HEK293 (cell line): ENCODE data around the gene IL23A.

Experiments used
- GLI4 ChIP-seq: fragments of 450-650 bp; formaldehyde crosslinking; IDR thresholded peaks from 2 replicates; pipeline ENCODE4 v1.5.1; 2016; ENCODE audit warnings: missing biosample characterization, missing genetic modification characterization
- GLIS2 ChIP-seq: fragments of 450-650 bp; formaldehyde crosslinking; IDR thresholded peaks from 2 replicates; pipeline ENCODE4 v1.5.1; 2016; ENCODE audit warnings: missing biosample characterization, missing genetic modification characterization
- KLF10 ChIP-seq: fragments of 450-650 bp; IDR thresholded peaks from 2 replicates; pipeline ENCODE4 v1.5.1; 2018; ENCODE audit warnings: missing biosample characterization, mild to moderate bottlenecking, missing genetic modification characterization
- KLF16 ChIP-seq: fragments of 450-650 bp; formaldehyde crosslinking; IDR thresholded peaks from 2 replicates; pipeline ENCODE4 v1.5.1; 2017; ENCODE audit warnings: missing biosample characterization, missing genetic modification characterization
- MYNN ChIP-seq: fragments of 450-650 bp; formaldehyde crosslinking; IDR thresholded peaks from 2 replicates; pipeline ENCODE4 v1.5.1; 2016; ENCODE audit warnings: missing biosample characterization, missing genetic modification characterization, borderline replicate concordance
- MZF1 ChIP-seq: fragments of 450-650 bp; formaldehyde crosslinking; IDR thresholded peaks from 2 replicates; pipeline ENCODE4 v1.5.1; 2017; ENCODE audit warnings: missing biosample characterization, missing genetic modification characterization, borderline replicate concordance
- PRDM1 ChIP-seq: fragments of 450-650 bp; formaldehyde crosslinking; IDR thresholded peaks from 2 replicates; pipeline ENCODE4; 2016; ENCODE audit warnings: missing biosample characterization, missing genetic modification characterization
- SP2 ChIP-seq: fragments of 450-650 bp; formaldehyde crosslinking; IDR thresholded peaks from 2 replicates; pipeline ENCODE4 v1.5.1; 2016; ENCODE audit warnings: missing biosample characterization, missing genetic modification characterization
- SP7 ChIP-seq: fragments of 450-650 bp; formaldehyde crosslinking; IDR thresholded peaks from 2 replicates; pipeline ENCODE4 v1.5.1; 2016; ENCODE audit warnings: missing biosample characterization, missing genetic modification characterization
- ZBTB10 ChIP-seq: fragments of 450-650 bp; formaldehyde crosslinking; IDR thresholded peaks from 2 replicates; pipeline ENCODE4 v1.5.1; 2016; ENCODE audit warnings: missing biosample characterization, missing genetic modification characterization
- ZBTB11 ChIP-seq: fragments of 450-650 bp; formaldehyde crosslinking; conservative IDR thresholded peaks from 2 replicates; pipeline ENCODE4 v1.5.1; 2016; ENCODE audit warnings: low read depth, missing biosample characterization, missing genetic modification characterization
- ZBTB21 ChIP-seq: fragments of 450-650 bp; formaldehyde crosslinking; IDR thresholded peaks from 2 replicates; pipeline ENCODE4 v1.5.1; 2017; ENCODE audit warnings: missing biosample characterization, missing genetic modification characterization
- ZEB2 ChIP-seq: fragments of 450-650 bp; formaldehyde crosslinking; IDR thresholded peaks from 2 replicates; pipeline ENCODE4 v1.5.1; 2016; ENCODE audit warnings: missing biosample characterization, missing genetic modification characterization
- ZFP37 ChIP-seq: fragments of 450-650 bp; formaldehyde crosslinking; IDR thresholded peaks from 2 replicates; pipeline ENCODE4 v1.5.1; 2016; ENCODE audit warnings: missing biosample characterization, missing genetic modification characterization
- ZNF10 ChIP-seq: fragments of 450-650 bp; formaldehyde crosslinking; IDR thresholded peaks from 2 replicates; pipeline ENCODE4 v1.5.1; 2017; ENCODE audit warnings: missing biosample characterization, missing genetic modification characterization
- ZNF132 ChIP-seq: fragments of 450-650 bp; formaldehyde crosslinking; IDR thresholded peaks from 2 replicates; pipeline ENCODE4 v1.5.1; 2017; ENCODE audit warnings: missing biosample characterization, missing genetic modification characterization, borderline replicate concordance
- ZNF138 ChIP-seq: fragments of 450-650 bp; formaldehyde crosslinking; IDR thresholded peaks from 2 replicates; pipeline ENCODE4 v1.5.1; 2016; ENCODE audit warnings: missing biosample characterization, missing genetic modification characterization, borderline replicate concordance
- ZNF174 ChIP-seq: fragments of 450-650 bp; formaldehyde crosslinking; IDR thresholded peaks from 2 replicates; pipeline ENCODE4 v1.5.0; 2017; ENCODE audit warnings: missing biosample characterization, mild to moderate bottlenecking, missing genetic modification characterization
- ZNF24 ChIP-seq: fragments of 450-650 bp; formaldehyde crosslinking; IDR thresholded peaks from 2 replicates; pipeline ENCODE4 v1.5.1; 2016; ENCODE audit warnings: missing biosample characterization, missing genetic modification characterization
- ZNF248 ChIP-seq: fragments of 450-650 bp; formaldehyde crosslinking; IDR thresholded peaks from 2 replicates; pipeline ENCODE4 v1.5.1; 2017; ENCODE audit warnings: missing biosample characterization, missing genetic modification characterization
- ZNF335 ChIP-seq: fragments of 450-650 bp; formaldehyde crosslinking; conservative IDR thresholded peaks from 2 replicates; pipeline ENCODE4 v1.5.1; 2016; ENCODE audit warnings: missing biosample characterization, missing genetic modification characterization
- ZNF404 ChIP-seq: fragments of 450-650 bp; formaldehyde crosslinking; IDR thresholded peaks from 2 replicates; pipeline ENCODE4 v1.5.1; 2017; ENCODE audit warnings: missing biosample characterization, missing genetic modification characterization
- ZNF580 ChIP-seq: fragments of 450-650 bp; formaldehyde crosslinking; IDR thresholded peaks from 2 replicates; pipeline ENCODE4 v1.5.1; 2016; ENCODE audit warnings: missing biosample characterization, missing genetic modification characterization
- ZNF596 ChIP-seq: fragments of 450-650 bp; IDR thresholded peaks from 2 replicates; pipeline ENCODE4 v1.5.0; 2018; ENCODE audit warnings: missing biosample characterization, mild to moderate bottlenecking, missing genetic modification characterization, moderate library complexity
- ZNF600 ChIP-seq: fragments of 450-650 bp; formaldehyde crosslinking; IDR thresholded peaks from 2 replicates; pipeline ENCODE4 v1.5.1; 2016; ENCODE audit warnings: missing biosample characterization, missing genetic modification characterization
- ZNF626 ChIP-seq: fragments of 450-650 bp; sonication (Bioruptor Pico); formaldehyde crosslinking; IDR thresholded peaks from 2 replicates; pipeline ENCODE4 v1.5.1; 2018; ENCODE audit warnings: missing biosample characterization, missing genetic modification characterization, inconsistent platforms
- ZNF654 ChIP-seq: fragments of 450-650 bp; formaldehyde crosslinking; IDR thresholded peaks from 2 replicates; pipeline ENCODE4 v1.5.1; 2016; ENCODE audit warnings: low read depth, missing biosample characterization, missing genetic modification characterization
- ZNF660 ChIP-seq: fragments of 450-650 bp; IDR thresholded peaks from 2 replicates; pipeline ENCODE4 v1.5.1; 2018; ENCODE audit warnings: missing biosample characterization, mild to moderate bottlenecking, missing genetic modification characterization
- ZNF670 ChIP-seq: fragments of 450-650 bp; formaldehyde crosslinking; IDR thresholded peaks from 2 replicates; pipeline ENCODE4 v1.5.1; 2016; ENCODE audit warnings: missing biosample characterization, missing genetic modification characterization, low read depth
- ZNF692 ChIP-seq: fragments of 450-650 bp; formaldehyde crosslinking; IDR thresholded peaks from 2 replicates; pipeline ENCODE4 v1.5.1; 2016; ENCODE audit warnings: missing biosample characterization, missing genetic modification characterization
- ZNF777 ChIP-seq: fragments of 450-650 bp; formaldehyde crosslinking; IDR thresholded peaks from 2 replicates; pipeline ENCODE4 v1.5.1; 2017; ENCODE audit warnings: missing biosample characterization, missing genetic modification characterization, borderline replicate concordance
- ZSCAN23 ChIP-seq: fragments of 450-650 bp; formaldehyde crosslinking; IDR thresholded peaks from 2 replicates; pipeline ENCODE4 v1.5.1; 2016; ENCODE audit warnings: missing biosample characterization, missing genetic modification characterization
- ZXDB ChIP-seq: fragments of 450-650 bp; formaldehyde crosslinking; IDR thresholded peaks from 2 replicates; pipeline ENCODE4 v1.5.1; 2016; ENCODE audit warnings: missing biosample characterization, missing genetic modification characterization

The IL23A gene

GRCh38 chr12:56333679-56334489, 4.8 kb upstream of the IL23A start, which contains the start of gene PAN2 (continued):
- TF ChIP-seq ZBTB11 (tag by site-specific recombination) (peak; percentile 85), ZFP37 (tag by site-specific recombination) (0 out of 2 replicates have a peak, but pooled peaks have one; percentile 36), ZNF10 (tag by site-specific recombination) (no peak), SP2 (tag by site-specific recombination) (peak; percentile 95), ZNF335 (peak; percentile 95), ZNF596 (tag by site-specific recombination) (peak; percentile 88), SP7 (peak; percentile 75), GLI4 (tag by site-specific recombination) (peak; percentile 60; the same call in 1 of the 2 replicates), ZNF24 (0 out of 2 replicates have a peak, but pooled peaks have one; percentile 14), ZNF138 (tag by site-specific recombination) (no peak), ZNF692 (tag by site-specific recombination) (peak; percentile 51; the same call in 1 of the 2 replicates), KLF16 (0 out of 2 replicates have a peak, but pooled peaks have one; percentile 22), ZNF132 (tag by site-specific recombination) (no peak), ZNF660 (tag by site-specific recombination) (peak; percentile 74), ZNF174 (no peak), ZBTB21 (peak; percentile 53; the same call in 1 of the 2 replicates), ZNF248 (tag by site-specific recombination) (no peak), ZEB2 (tag by site-specific recombination) (peak; percentile 90), GLIS2 (tag by site-specific recombination) (peak; percentile 95), PRDM1 (peak; percentile 52; the same call in 1 of the 2 replicates), ZNF670 (tag by site-specific recombination) (no peak), ZNF626 (tag by site-specific recombination) (no peak), KLF10 (tag by site-specific recombination) (peak; percentile 2), ZNF404 (no peak), ZNF654 (tag by site-specific recombination) (no peak), MYNN (tag by site-specific recombination) (no peak), ZNF600 (0 out of 2 replicates have a peak, but pooled peaks have one; percentile 16), MZF1 (no peak), ZXDB (tag by site-specific recombination) (peak; percentile 90), ZNF777 (tag by site-specific recombination) (no peak), ZBTB10 (peak; percentile 92), ZNF580 (tag by site-specific recombination) (peak; percentile 60), ZSCAN23 (tag by site-specific recombination) (0 out of 2 replicates have a peak, but pooled peaks have one; percentile 36)
